WERI-Rb-1 (cell line): Measurements from ENCODE around the gene EDN1.

Experiments
- DNase-seq: peaks from one replicate; pipeline ENCODE4 v3.0.0-alpha.2; 2020
- H3K27ac ChIP-seq: fragments of 250-450 bp; sonication (Bioruptor Pico); 2 replicates; pipeline ENCODE4 v1.5.1; 2020; ENCODE audit warnings: mild to moderate bottlenecking, moderate library complexity
- H3K27me3 ChIP-seq: fragments of 250-450 bp; sonication (Bioruptor Pico); 2 replicates; pipeline ENCODE4 v1.5.1; 2021; ENCODE audit warnings: mild to moderate bottlenecking, low read depth, moderate library complexity; ENCODE audit not compliant: insufficient read depth, severe bottlenecking
- H3K36me3 ChIP-seq: fragments of 250-450 bp; sonication (Bioruptor Pico); 2 replicates; pipeline ENCODE4 v1.5.1; 2020; ENCODE audit warnings: mild to moderate bottlenecking, moderate library complexity
- H3K4me3 ChIP-seq: 2 replicates; pipeline ENCODE4 v1.5.1; 2011; ENCODE audit warnings: low read depth, mild to moderate bottlenecking, control low read depth, low read length
- H3K9me3 ChIP-seq: fragments of 250-450 bp; sonication (Bioruptor Pico); 2 replicates; pipeline ENCODE4 v1.5.1; 2021; ENCODE audit warnings: mild to moderate bottlenecking, moderate library complexity; ENCODE audit not compliant: severe bottlenecking
- CTCF ChIP-seq: IDR thresholded peaks from 2 replicates; pipeline ENCODE4 v1.5.1; 2011; ENCODE audit warnings: low read depth, mild to moderate bottlenecking, control low read depth, inconsistent platforms, low read length

Gene EDN1

GRCh38 chr6:12304487-12304886 is 14.3 kb downstream of the EDN1 start:
- H3K36me3 ChIP-seq: no peaks in the 10 kb centered on the region
- H3K27me3 ChIP-seq: no peaks in the 10 kb centered on the region
- no peak overlapping the region for H3K4me3 ChIP-seq
- no peak for TF ChIP-seq CTCF
- H3K27ac ChIP-seq: no peak overlapping the region
- no peak for DNase-seq
- no peaks in the 10 kb centered on the region for H3K9me3 ChIP-seq

GRCh38 chr6:12309070-12309469 is 18.9 kb downstream of the EDN1 start:
- DNase-seq: no peak
- no peaks in the 10 kb centered on the region for H3K36me3 ChIP-seq
- H3K9me3 ChIP-seq: no peaks in the 10 kb centered on the region
- no peak overlapping the region for H3K27ac ChIP-seq
- no peak for TF ChIP-seq CTCF
- H3K4me3 ChIP-seq: no peak overlapping the region
- H3K27me3 ChIP-seq: no peaks in the 10 kb centered on the region

GRCh38 chr6:12311106-12311505 is 20.9 kb downstream of the EDN1 start:
- no peak for DNase-seq
- 0 out of 2 replicates have a peak, but pooled peaks have one; percentile 14 for TF ChIP-seq CTCF
- H3K36me3 ChIP-seq: no peaks in the 10 kb centered on the region
- no peaks in the 10 kb centered on the region for H3K9me3 ChIP-seq
- no peaks in the 10 kb centered on the region for H3K27me3 ChIP-seq
- H3K27ac ChIP-seq: no peak overlapping the region
- H3K4me3 ChIP-seq: no peak overlapping the region

GRCh38 chr6:12312736-12313135 is 22.6 kb downstream of the EDN1 start:
- Histone ChIP-seq H3K27me3 (peaks cover 2% of the 10 kb centered on the region), H3K36me3 (no peaks in the 10 kb centered on the region), H3K4me3 (no peak overlapping the region), H3K9me3 (no peaks in the 10 kb centered on the region), H3K27ac (no peak overlapping the region)
- no peak for DNase-seq
- TF ChIP-seq CTCF: no peak

GRCh38 chr6:12313306-12313991 is 23.3 kb downstream of the EDN1 start:
- no peak for DNase-seq
- no peak for TF ChIP-seq CTCF
- H3K9me3 ChIP-seq: peaks cover 4% of the 10 kb centered on the region
- no peak overlapping the region for H3K4me3 ChIP-seq
- no peaks in the 10 kb centered on the region for H3K36me3 ChIP-seq
- no peak overlapping the region for H3K27ac ChIP-seq
- H3K27me3 ChIP-seq: peaks cover 2% of the 10 kb centered on the region
